Inflammatory macrophage treated with lipopolysaccharide for 1 hour (primary cell): Measurements from ENCODE around the gene MASP1.
"Not testable (repeated sequence)": the region's sequence is repeated elsewhere in the genome, so short reads cannot be mapped to it uniquely, and the experiment has no call there.

Experiments
- DNase-seq, 2 donors: peaks; one replicate each; pipeline ENCODE4 v3.0.0-alpha.2; 2020 to 2022

The MASP1 gene

DNA sequence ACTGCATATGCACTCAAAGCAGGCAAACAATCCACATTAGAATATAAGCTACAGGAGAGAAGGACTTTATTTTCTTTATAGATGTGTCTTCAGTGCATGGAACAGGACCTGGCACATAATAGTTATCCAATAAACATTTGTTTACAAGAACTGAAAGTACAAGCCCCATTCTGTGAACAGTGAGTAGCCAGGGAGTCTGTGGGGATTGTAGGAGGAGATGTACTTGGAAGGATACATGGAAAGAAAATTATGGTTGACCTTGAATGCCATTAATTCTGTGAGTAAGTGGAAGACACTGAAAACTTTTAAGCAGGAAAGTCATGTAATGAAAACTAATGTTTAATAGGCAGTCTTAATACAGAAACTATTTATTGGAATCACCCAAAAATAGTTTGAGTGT is 28.3 kb downstream of the MASP1 start:
- no peak for DNase-seq

DNA sequence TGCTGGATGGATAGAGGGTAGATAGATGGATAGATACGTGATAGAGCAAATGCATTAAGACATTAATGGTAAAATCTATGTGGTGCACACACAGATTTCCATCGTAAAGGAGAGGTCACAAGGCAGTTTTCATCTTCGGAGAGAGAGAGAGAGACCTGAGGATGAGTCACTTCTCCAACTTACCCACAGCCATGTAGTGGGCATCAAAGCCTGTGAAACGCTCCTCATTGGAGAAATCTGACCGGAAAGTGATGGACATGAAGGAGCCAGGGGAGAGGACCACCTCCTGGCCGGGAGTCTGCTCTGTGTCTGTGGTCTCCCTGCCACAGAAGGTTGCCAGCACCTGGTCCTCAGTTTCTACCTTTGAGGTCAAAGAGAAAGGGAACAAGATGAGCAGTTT is 29.2 kb downstream of the MASP1 start:
- no peak for DNase-seq

DNA sequence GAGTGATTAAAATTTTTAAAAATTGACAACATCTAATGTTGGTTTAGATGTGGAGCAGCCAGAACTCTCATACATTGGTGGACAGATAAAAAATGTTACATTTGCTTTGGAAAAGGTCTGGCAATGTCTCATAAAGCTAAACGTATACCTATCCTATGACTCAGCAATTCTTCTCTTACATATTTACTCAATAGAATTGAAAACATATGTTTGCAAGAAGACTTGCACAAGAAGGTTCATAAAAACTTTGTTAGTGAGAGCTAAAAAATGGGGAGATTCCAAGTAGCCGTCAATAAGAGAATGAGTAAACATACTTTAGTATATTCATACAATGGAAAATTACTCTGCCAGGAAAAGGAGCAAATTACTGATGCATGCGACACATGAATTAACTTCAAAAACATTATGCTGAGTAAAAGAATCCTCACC is 30.0 kb downstream of the MASP1 start:
- no peak for DNase-seq

DNA sequence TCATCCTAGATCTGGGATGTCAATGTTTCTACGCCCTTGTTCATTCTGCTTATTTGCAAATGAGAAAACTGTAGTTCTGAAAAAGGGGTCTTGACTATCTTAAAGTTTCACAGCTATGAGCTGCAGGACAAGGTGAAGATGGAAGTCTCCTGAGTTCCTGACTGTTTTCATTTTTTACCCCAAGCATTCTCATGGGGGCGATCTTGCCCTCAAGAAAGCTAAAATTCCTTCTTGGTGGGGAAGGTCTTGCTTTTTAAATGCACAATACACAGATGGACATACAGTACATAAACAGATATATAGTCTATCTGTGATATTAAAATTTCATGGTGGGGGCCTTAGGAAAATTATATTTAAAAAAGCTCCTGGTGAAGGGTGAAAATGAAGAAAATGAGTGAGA is 32.4 kb downstream of the MASP1 start:
- no peak for DNase-seq

DNA sequence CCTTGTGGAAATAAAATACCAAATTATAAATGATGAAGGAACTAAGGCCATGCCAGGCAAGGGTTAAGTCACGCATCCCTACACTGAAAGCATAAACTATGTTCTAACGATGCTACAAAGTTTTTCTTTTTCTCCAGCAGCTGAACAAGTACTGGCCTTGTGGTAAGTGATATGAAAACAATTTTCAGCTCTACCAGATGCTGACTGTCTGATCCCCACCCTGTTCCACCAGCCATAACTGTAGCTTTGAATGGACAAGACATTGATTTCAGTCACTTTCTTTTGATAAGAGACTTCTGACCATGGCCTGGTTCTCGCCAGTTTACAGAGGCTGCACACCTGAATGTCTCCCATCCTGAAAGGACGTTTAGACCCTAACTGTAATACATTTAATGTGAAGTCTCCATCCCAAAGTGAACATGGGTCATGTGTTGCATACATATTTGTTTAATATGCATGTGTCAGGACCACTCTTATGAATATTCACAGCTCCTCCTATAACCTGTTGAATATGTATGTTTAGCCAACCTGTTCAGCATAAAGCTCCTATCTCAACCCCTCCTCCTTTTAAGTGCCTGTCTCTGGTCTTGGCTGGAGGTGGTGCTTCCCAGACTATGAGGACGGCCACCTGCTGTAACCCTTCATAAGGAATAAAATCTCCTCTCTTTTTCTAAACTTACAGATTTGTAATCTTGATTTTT is 33.4 kb downstream of the MASP1 start:
- DNase-seq, result no peak

DNA sequence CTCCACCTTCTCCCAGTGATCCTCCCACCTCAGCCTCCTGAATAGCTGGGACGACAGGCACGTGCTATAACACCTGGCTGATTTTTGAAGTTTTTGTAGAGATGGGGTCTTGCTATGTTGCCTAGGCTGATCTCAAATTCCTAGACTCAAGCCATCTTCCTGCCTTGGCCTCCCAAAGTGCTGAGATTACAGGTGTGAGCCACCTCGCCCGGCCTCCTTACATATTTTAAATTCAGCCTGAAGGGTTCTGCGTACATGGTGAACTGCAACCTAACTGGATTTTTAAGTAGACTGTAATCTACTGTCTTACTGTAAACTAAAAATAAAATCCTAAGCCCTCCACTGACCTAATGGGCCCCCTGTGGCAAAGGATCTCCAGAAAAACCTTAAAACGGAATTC is 34.1 kb downstream of the MASP1 start:
- DNase-seq, result no peak

DNA sequence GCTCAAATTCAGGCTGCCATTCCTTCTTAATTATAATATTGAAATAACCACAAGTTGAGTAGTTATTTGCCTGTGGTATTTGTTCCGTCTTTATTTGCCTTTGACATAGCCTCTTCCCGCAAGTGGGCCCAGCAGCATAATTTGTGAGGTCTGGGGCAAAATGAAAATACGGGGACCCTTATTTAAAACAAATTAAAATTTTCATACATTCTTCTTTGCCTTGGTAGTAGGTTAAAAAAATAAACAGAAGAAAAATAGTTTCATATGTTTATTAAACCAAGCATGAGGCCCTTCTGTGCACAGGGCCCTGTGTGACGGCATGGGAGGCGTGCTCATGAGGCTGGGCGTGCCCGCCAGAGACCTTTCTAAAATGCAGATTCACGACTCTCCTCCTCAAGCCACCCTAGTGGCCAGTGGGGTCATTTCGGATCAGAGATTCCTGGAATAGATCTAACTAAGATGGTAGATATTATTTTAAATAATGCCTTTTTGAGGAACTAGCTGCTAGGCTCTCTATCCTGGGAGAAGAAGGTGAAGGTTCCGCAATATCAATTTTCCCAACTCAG is 35.4 kb downstream of the MASP1 start:
- no peak for DNase-seq

DNA sequence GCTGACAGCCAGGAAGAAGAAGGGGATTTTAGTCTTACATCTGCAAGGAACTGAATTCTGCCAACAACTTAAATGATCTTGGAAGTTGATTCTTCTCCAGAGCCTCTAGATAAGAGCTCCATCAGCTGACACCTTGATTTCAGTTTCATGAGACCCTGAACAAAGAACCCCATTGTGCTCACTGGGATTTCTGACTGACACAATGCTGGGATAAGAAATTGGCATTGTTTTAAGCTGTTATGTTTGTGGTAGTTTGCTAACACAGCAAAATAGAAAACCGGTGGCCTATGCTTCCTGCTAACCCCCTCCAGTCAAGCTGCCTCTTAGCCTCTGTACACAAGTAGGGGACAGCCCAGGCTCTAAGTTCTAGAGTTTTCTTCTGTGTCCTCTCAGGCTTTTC is 36.2 kb downstream of the MASP1 start:
- DNase-seq, result no peak

DNA sequence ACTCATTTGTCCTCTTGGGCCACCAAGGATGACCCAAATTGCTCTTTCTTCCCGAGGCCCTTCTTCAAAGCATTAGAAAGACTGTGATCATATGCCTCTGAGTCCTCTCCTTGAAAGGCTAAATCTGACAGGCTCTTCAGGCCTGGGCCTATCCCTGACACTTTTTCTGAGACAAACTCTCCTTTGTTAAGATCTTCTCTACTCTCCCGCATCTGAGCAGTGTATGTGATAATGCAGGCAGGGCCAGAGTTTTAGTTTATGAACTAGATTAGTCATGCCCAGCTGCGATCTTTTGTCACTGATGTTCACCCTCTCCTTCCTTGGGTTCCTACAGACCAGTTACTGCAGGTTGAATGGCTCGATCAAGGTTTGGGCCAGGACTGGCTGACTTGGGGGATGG is 39.2 kb downstream of the MASP1 start:
- no peak for DNase-seq

DNA sequence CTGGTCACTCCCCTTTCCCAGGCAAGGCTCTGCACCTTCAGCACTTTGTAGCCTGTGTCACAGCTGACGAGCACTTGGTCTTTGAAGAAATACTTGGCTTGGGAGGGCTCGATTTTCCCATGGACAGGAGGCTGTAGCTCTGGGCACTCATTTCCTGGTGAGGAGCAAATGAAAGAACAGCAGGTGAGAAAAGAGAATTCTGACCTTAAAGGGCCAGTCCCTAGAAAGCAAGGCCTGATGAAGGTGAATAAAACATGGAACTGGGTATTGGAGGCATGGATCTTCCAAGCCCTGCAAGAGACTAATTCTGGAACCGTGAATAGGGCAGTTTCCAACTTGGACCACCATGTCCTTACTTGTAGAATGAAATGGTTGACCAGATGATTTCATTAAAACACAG is 39.9 kb downstream of the MASP1 start:
- no peak for DNase-seq

DNA sequence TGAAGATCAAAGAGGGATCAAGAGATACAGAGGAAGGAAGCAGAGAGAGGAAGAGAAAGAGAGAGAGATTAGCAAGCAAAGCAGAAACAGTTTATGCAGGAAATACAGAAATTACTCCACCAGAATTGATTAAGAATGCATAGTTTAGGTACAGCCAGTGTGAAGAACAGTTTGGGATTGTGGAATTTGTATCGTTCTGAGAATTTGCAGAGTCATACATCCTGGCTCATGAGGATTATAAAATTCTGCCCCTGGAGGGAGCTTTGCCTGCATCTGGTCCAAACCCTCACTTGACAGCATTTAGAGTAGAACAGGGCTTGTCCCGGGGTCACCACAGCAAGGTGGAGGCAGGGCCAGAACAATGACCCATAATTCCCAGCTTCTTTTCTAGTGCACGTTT is 44.1 kb downstream of the MASP1 start:
- no peak for DNase-seq

DNA sequence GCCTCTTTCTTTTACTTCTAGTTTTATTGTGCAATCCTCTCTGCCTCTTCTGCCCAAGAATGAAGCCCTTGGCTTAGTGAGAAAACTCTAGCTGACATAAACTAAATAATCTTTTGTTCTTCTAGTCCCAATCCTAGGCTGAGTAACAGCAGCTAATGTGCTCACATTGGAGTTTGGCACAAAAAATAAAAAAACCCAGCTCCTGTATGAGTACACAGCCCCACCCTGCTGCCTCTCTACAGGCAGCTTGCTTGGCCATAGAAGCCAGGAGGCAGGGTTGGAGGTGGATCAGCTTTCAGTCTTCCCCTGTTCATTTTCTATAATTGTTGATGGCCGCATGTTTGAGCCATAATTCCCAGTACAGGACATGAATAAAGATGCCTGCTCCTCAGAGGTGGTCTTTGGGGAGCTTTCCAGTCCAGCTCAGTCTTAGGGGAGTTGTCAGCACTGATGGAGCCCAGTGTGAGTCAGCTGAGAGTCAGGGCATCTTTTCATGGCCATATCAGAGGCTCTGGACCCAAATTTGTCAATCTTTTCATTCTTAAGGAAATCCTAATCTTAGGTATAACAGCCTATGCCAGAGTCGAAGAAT is 47.5 kb downstream of the MASP1 start:
- no peak for DNase-seq

DNA sequence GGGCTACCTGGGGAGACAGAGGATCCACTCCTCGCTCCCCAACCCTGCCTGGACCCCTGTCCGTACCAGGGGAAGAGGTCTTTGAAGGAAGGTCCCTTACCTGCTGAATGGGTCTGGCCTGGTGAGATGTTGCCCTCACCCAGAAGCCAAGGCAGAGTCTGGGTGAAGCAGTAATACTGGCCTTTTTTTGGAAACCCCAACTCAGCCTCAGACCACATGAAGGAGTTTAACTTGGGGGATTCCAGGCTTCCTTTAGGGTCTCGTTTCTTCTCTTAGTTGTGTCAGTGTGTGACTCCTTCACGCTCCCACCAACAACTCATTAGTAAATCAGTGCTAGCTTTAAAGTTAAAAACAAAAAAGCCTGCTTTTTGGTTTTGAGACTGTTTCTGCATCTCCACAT is 48.6 kb downstream of the MASP1 start:
- no peak for DNase-seq

DNA sequence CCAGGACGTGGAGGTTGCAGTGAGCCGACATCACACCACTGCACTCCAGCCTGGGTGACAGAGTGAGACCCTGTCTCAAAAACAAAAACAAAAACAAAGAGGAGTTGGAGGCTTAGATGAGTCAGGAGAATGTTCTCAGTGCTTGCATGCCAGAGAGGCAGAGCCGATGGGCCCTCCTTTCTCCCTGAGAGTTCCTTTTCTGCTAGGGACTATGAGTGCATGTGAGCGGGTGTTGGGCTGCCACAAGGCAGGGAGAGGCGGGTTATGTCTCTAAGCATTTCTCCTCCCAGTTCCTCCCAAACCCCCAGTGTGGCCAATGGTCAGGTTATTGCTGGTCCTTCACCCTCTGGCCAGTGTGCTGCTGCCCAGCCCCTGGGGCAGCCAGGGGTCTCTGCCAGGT is 49.1 kb downstream of the MASP1 start:
- no peak for DNase-seq

DNA sequence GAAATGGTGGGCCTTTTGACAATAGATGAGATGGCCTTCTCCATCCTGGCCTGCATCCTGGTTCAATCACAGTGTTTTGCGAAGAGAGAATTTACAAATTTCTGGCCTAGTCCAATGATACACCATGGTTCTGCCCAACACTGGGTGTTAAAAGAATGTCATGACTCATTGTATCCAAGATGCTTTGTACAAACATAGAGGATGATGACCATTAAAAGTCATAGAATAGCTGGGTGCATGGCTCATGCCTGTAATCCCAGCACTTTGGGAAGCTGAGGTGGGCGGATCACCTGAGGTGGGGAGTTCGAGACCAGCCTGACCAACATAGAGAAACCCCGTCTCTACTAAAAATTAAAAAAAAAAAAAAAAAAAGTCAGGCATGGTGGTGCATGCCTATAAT is 52.7 kb downstream of the MASP1 start:
- DNase-seq, result not testable (repeated sequence)

DNA sequence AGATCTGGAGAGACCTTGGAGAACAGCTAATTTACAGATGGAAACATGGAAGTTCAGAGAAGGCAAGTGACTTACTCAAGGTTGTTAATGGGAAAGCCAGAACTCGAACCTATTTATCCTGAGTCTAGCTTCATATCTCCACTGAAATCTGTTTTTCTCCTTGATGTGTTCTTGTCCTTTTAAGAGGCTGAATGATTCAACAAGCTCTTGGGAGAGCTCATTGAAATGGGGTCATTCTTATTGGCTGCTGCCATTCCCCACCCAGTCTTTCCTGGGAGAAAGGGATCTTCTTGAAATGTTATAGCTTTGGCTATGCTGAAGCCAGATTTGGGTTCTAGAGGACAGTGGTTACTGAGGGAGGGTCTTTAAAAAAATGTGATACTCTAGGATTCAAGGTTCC is 53.3 kb downstream of the MASP1 start:
- DNase-seq, result no peak

DNA sequence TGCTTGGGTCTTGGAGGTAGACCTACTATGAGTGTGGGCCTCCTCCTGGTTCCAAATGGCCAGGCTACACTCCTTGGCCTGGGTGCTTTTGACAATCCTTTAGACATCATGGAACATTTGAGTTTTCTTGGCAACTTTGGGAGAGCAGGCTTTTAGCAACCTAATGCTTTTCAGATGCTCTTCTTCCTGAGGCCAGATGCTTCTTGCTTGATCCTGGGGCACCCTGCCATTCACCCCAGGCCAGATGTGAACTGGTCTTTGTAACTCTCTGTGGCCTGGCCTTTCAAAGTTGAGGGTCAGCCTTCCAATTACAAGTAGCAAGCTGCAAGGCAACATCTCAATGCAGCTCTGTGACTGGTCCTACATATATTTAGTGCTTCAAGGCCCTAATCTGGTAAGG is 53.8 kb downstream of the MASP1 start:
- no peak for DNase-seq

DNA sequence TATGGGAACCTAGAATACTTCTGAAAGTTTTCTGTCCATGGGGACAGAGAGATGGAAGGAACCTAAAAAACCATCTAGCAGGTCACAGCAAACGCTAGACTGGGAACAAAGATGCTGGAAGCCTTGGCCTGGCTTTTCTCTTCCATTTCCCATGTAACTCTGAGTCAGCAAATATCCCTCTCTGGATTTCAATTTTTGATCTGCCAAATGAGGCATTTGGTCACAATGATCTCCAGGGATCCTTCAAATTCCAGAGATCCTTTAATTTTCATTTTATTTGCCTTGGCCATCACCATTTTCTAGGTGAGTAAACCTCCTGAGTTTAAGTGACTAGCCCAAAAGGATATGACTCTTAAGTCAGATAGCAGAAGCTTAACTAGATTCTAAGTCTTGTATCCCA is 54.6 kb downstream of the MASP1 start:
- DNase-seq, result no peak

DNA sequence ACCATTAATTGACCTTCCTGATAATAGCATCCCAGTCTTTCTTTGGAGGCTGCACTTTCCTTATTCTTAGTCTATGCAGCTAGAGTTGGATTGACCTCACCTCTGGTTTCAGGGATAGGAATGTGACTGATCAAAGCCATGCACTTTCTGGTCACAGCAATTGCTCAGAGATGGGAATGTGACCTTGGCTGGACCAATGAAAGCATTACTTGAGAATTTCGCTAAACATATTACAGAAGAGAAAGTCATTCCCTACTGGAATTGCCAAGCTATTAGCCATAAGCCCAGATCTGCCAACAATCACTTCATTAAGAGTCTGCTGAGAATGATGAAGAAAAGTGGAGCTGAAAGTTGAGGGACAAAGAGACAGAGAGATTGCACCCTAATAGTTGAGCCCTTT is 61.5 kb downstream of the MASP1 start:
- no peak for DNase-seq

DNA sequence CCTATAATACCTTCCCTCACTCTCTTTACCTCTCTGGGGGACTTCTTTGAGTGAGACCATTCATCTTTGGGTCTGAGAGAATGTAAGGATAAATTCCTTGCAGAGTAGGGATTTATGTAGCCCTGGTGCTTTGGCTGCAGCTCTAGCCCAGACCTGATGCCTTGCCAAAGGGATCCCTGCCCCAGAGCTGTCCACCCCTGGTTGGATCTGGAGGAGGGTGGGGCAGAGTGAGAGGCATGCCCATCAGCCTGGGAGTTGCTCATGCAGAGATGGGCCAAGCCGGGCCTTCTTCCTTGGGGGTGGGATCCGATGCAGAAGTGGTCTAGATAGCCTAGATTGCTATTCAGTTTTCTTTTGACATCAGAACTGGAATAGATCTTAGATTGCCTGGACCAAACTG is 62.8 kb downstream of the MASP1 start:
- no peak for DNase-seq

DNA sequence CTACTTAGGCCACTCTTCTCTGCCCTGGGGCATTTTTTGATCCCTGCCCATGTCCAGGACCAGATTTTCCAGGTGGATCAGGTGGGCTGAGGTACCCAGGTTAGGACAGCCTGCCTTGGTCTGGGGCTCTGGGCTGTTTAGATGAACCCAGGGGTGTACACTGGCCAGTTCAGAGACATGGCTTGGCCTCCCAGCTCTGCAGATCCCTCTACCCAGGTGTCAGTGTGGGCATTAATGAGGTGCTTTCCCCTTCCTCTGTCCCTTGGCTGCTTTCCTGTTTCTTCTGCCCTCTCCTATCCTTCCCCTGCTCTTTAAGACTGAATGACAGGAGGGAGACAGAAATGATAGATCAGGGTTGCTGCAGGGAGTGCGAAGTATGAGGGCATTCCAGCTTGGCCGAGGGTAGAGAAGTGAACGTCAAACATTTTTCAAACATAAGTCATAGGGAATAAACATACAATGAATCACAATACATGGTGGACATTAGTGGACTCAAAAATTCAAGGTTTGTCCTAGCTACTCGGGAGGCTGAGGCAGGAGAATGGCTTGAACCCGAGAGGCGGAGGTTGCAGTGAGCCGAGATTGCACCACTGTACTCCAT is 63.8 kb downstream of the MASP1 start:
- no peak for DNase-seq

DNA sequence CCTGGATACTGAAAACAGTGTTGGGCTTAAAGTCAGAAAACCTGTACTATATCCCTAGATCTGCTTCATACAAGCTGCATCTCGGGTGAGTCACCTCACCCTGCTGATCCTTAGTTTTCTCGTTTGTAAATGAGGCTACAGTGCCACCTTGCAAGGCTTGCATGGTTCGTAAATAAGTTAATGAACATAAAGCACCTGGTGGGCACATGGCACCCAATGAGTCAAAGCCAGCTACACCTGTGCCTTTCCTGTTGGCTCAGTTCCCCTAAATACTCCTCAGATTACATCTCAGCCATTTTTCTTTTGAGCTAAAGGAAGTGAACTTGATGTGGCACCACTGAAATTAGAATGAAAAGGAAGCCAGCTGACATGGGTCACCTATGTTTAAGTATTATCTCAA is 67.7 kb downstream of the MASP1 start:
- no peak for DNase-seq

DNA sequence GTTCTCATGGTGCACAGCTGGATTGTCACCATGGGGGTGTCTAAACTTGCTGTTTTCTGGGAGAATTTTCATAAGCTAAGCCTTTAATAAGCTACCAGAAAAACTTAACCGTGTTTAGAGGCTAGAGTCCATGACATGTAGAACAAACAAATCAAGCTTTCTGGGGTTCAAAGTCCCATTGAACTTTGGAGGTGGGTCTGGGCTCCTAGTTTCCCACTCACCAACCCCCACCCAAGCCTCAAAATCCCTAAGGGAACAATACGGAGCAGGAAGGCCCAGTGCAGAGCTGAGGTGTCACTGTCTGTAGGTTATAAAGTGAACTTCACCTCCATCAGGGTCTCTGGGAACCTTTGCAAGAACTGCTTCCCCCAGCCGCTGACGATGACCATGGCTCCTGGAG is 68.7 kb downstream of the MASP1 start:
- DNase-seq, result no peak

DNA sequence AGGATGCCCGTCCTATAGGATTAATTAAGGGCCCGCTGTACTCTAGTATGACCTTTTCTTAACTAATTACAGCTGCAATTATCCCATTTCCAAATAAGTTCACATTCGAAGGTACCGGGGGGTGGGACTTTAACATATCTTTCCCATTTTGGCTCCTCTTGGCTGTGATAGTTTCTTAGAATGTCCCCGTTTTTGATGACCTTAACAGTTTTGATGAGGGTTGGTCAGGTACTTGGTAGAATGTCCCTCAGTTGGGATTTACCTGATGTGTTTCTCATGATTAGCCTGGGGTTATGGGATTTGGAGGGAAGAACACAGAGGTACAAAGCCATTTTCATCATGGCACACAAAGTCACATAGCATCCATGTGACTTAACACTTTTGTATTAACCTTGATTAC is 76.1 kb downstream of the MASP1 start:
- DNase-seq, result no peak

DNA sequence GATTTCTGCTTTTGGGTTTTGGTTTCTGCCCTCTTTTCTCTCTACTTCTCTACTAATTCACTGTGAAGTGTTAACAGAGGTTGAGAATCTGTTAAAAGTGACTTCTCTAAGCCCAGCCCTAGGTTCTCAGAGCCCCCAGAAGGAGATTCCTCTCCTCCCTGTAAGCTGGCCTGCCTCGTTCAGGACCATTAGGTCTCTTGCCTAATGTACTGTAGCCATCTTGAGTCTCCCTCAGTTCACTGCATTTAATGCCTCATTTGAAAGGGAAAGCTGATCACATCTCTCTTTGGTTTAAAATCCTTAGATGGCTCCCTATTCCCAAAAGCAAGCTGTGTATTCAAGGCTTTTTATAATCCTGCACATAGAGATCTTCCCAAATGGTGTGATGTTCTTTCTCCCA is 77.9 kb downstream of the MASP1 start:
- no peak for DNase-seq
